HepG2 (cell line): ENCODE data around the gene NSD2. TPM values are rescaled to one million over a fixed set of nuclear protein-coding genes. Genes with fewer than 3 reads are reported as not detected.

Experiments used
- CBX2 ChIP-seq, 2 experiments: fragments of 200-600 bp in 1 of 2; sonication (generic); formaldehyde crosslinking in 1 of 2; IDR thresholded peaks; 2 replicates each; pipeline versions ENCODE4 v1.7.0 to v1.8.1; 2018 to 2022; ENCODE audit warnings: low read depth in 2 of 2, low read length in 1 of 2, mild to moderate bottlenecking in 1 of 2, missing genetic modification reagents in 1 of 2
- HES4 ChIP-seq: sonication (generic); formaldehyde crosslinking; IDR thresholded peaks from 2 replicates; pipeline ENCODE4 v1.9.0; 2021; ENCODE audit warnings: mild to moderate bottlenecking, missing genetic modification reagents, borderline replicate concordance
- HMGA1 ChIP-seq: sonication (generic); formaldehyde crosslinking; conservative IDR thresholded peaks from 2 replicates; pipeline ENCODE4 v1.4.0; 2020; ENCODE audit warnings: missing genetic modification reagents
- KAT2B ChIP-seq: fragments of 150-350 bp; IDR thresholded peaks from 2 replicates; pipeline ENCODE4 v1.6.1; 2014; ENCODE audit warnings: low read depth, low read length, borderline replicate concordance
- KMT2A ChIP-seq: sonication (generic); formaldehyde crosslinking; IDR thresholded peaks from 2 replicates; pipeline ENCODE4 v1.4.0; 2020; ENCODE audit warnings: missing genetic modification reagents
- MZF1 ChIP-seq: sonication (generic); formaldehyde crosslinking; IDR thresholded peaks from 2 replicates; pipeline ENCODE4 v1.8.1; 2023; ENCODE audit warnings: mild to moderate bottlenecking, missing genetic modification reagents, borderline replicate concordance
- NFKB2 ChIP-seq: sonication (generic); formaldehyde crosslinking; IDR thresholded peaks from 2 replicates; pipeline ENCODE4 v1.4.0; 2020; ENCODE audit warnings: missing genetic modification reagents, borderline replicate concordance
- PHF5A ChIP-seq: IDR thresholded peaks from one replicate; pipeline ENCODE4 v1.6.1; 2018; ENCODE audit warnings: low read depth, missing genetic modification reagents; ENCODE audit not compliant: unreplicated experiment
- RFXAP ChIP-seq: sonication (generic); formaldehyde crosslinking; IDR thresholded peaks from 2 replicates; pipeline ENCODE4 v1.4.0; 2020; ENCODE audit warnings: missing genetic modification reagents, borderline replicate concordance
- SP1 ChIP-seq, 2 experiments: fragments of 450-650 bp in 1 of 2; sonication (generic) in 1 of 2; formaldehyde crosslinking in 1 of 2; IDR thresholded peaks; 2 replicates each; pipeline versions ENCODE4 v1.4.0 to v1.6.1; 2016 to 2020; ENCODE audit warnings: missing genetic modification reagents in 1 of 2
- SRF ChIP-seq: IDR thresholded peaks from 2 replicates; pipeline ENCODE4 v1.6.1; 2011; ENCODE audit warnings: mild to moderate bottlenecking, low read depth, low read length, moderate library complexity
- SYNCRIP ChIP-seq: fragments of 200-400 bp; formaldehyde crosslinking; IDR thresholded peaks from 2 replicates; pipeline ENCODE4 v1.6.1; 2018; ENCODE audit warnings: mild to moderate bottlenecking, low read depth, low read length; ENCODE audit not compliant: insufficient read depth
- XBP1 ChIP-seq: sonication (generic); formaldehyde crosslinking; IDR thresholded peaks from 2 replicates; pipeline ENCODE4 v1.5.0; 2020; ENCODE audit warnings: missing genetic modification reagents
- ZFP62 ChIP-seq: sonication (generic); formaldehyde crosslinking; IDR thresholded peaks from 2 replicates; pipeline ENCODE4 v1.4.0; 2020; ENCODE audit warnings: missing genetic modification reagents
- ZNF124 ChIP-seq: sonication (generic); formaldehyde crosslinking; IDR thresholded peaks from 2 replicates; pipeline ENCODE4 v1.4.0; 2020; ENCODE audit warnings: missing genetic modification reagents
- ZNF232 ChIP-seq: sonication (generic); formaldehyde crosslinking; IDR thresholded peaks from 2 replicates; pipeline ENCODE4 v1.4.0; 2020; ENCODE audit warnings: missing genetic modification reagents, borderline replicate concordance
- ZNF234 ChIP-seq: sonication (generic); formaldehyde crosslinking; conservative IDR thresholded peaks from 2 replicates; pipeline ENCODE4 v1.5.1; 2020; ENCODE audit warnings: mild to moderate bottlenecking, missing genetic modification reagents
- ZNF430 ChIP-seq: sonication (generic); formaldehyde crosslinking; IDR thresholded peaks from 2 replicates; pipeline ENCODE4 v1.9.0; 2021; ENCODE audit warnings: mild to moderate bottlenecking, missing genetic modification reagents
- ZNF460 ChIP-seq: sonication (generic); formaldehyde crosslinking; IDR thresholded peaks from 2 replicates; pipeline ENCODE4 v1.5.1; 2020; ENCODE audit warnings: missing genetic modification reagents, mild to moderate bottlenecking, borderline replicate concordance
- ZNF530 ChIP-seq: sonication (generic); formaldehyde crosslinking; IDR thresholded peaks from 2 replicates; pipeline ENCODE4 v1.5.0; 2020; ENCODE audit warnings: low read depth, mild to moderate bottlenecking, missing genetic modification reagents
- ZNF605 ChIP-seq: sonication (generic); formaldehyde crosslinking; IDR thresholded peaks from 2 replicates; pipeline ENCODE4 v1.8.0; 2022; ENCODE audit warnings: mild to moderate bottlenecking, missing genetic modification reagents
- ZNF7 ChIP-seq: IDR thresholded peaks from 2 replicates; pipeline ENCODE4 v1.6.1; 2016; ENCODE audit warnings: missing biosample characterization, missing genetic modification reagents
- ZNF800 ChIP-seq: sonication (generic); formaldehyde crosslinking; IDR thresholded peaks from 2 replicates; pipeline ENCODE4 v1.4.0; 2020; ENCODE audit warnings: missing genetic modification reagents
- ZNF879 ChIP-seq: sonication (generic); formaldehyde crosslinking; IDR thresholded peaks from 2 replicates; pipeline ENCODE4 v1.8.1; 2023; ENCODE audit warnings: missing genetic modification reagents
- polyA plus RNA-seq, 8 experiments: library from polyadenylated mRNA; depleted of rRNA in 3 of 8; stranded (reverse) in 7 of 8; unstranded in 1 of 8; fragments of >200 nt; fragmentation: Illumina TruSeq in 4 of 8; extraction: Trizol in 4 of 8; gene quantifications; 2 replicates each; pipeline versions ENCODE4 v1.2.1 to v1.2.3, GENCODE V29; 2011 to 2016; ENCODE audit warnings: low read depth in 4 of 8, missing spikeins in 1 of 8, mixed read lengths in 1 of 8; ENCODE audit not compliant: insufficient read depth in 1 of 8
- total RNA-seq, 5 experiments: library from RNA; depleted of rRNA; stranded (reverse); fragments of >200 nt; fragmentation: Illumina TruSeq; extraction: Trizol; gene quantifications; 2 replicates each; pipeline ENCODE4 v1.2.3, GENCODE V29; 2016; ENCODE audit warnings: low read depth in 1 of 5
- TF ChIP-seq, protein P1 (sequence below): sonication (generic); formaldehyde crosslinking; IDR thresholded peaks from 2 replicates; pipeline ENCODE4 v1.5.1; 2020; ENCODE audit warnings: mild to moderate bottlenecking, missing genetic modification reagents, moderate library complexity
- TF ChIP-seq, protein P2 (sequence below): fragments of 450-650 bp; IDR thresholded peaks from 2 replicates; pipeline ENCODE4 v1.6.1; 2017
- TF ChIP-seq, protein P3 (sequence below): sonication (generic); formaldehyde crosslinking; IDR thresholded peaks from 2 replicates; pipeline ENCODE4 v1.4.0; 2020; ENCODE audit warnings: missing genetic modification reagents

Gene NSD2
- total and polyA plus RNA-seq, 2 of the 13 experiments (the other 11 are each of a cell fraction or from before 2014, with no cell fraction given): 22.0 to 65.9 TPM

- TF ChIP-seq, protein P1, sequence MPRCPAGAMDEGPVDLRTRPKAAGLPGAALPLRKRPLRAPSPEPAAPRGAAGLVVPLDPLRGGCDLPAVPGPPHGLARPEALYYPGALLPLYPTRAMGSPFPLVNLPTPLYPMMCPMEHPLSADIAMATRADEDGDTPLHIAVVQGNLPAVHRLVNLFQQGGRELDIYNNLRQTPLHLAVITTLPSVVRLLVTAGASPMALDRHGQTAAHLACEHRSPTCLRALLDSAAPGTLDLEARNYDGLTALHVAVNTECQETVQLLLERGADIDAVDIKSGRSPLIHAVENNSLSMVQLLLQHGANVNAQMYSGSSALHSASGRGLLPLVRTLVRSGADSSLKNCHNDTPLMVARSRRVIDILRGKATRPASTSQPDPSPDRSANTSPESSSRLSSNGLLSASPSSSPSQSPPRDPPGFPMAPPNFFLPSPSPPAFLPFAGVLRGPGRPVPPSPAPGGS (CRISPR knock-in tag): no peak
- peak; percentile 73 for TF ChIP-seq KMT2A (CRISPR knock-in tag)
- no peak for TF ChIP-seq NFKB2
- TF ChIP-seq HES4: 0 out of 2 replicates have a peak, but pooled peaks have one; percentile 77
- TF ChIP-seq ZNF430: peak; percentile 86; the same call in 1 of the 2 replicates
- TF ChIP-seq ZNF124: peak; percentile 49
- peak; percentile 18; the same call in 1 of the 2 replicates for TF ChIP-seq ZNF232 (CRISPR knock-in tag)
- TF ChIP-seq SRF: peak; percentile 25; the same call in 1 of the 2 replicates
- no peak for TF ChIP-seq XBP1 (CRISPR knock-in tag)
- TF ChIP-seq, protein P2, sequence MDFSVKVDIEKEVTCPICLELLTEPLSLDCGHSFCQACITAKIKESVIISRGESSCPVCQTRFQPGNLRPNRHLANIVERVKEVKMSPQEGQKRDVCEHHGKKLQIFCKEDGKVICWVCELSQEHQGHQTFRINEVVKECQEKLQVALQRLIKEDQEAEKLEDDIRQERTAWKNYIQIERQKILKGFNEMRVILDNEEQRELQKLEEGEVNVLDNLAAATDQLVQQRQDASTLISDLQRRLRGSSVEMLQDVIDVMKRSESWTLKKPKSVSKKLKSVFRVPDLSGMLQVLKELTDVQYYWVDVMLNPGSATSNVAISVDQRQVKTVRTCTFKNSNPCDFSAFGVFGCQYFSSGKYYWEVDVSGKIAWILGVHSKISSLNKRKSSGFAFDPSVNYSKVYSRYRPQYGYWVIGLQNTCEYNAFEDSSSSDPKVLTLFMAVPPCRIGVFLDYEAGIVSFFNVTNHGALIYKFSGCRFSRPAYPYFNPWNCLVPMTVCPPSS: no peak
- no peak for TF ChIP-seq HMGA1 (CRISPR knock-in tag)
- TF ChIP-seq CBX2 (IDR thresholded peaks at IDR 0.05; ENCODE audit: low read depth, low read length): no peak
- TF ChIP-seq CBX2 (CRISPR knock-in tag; IDR thresholded peaks at IDR 0.05; ENCODE audit: low read depth): no peak
- no peak for TF ChIP-seq ZFP62 (CRISPR knock-in tag)
- TF ChIP-seq SYNCRIP: no peak
- peak; percentile 84 for TF ChIP-seq ZNF879
- no peak; the same call in 1 of the 2 replicates for TF ChIP-seq ZNF460 (CRISPR knock-in tag)
- TF ChIP-seq, protein P3, sequence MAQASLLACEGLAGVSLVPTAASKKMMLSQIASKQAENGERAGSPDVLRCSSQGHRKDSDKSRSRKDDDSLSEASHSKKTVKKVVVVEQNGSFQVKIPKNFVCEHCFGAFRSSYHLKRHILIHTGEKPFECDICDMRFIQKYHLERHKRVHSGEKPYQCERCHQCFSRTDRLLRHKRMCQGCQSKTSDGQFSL: no peak
- no peak for TF ChIP-seq KAT2B
- no peak for TF ChIP-seq MZF1 (CRISPR knock-in tag)
- no peak for TF ChIP-seq SP1 (IDR thresholded peaks at IDR 0.05)
- TF ChIP-seq SP1 (CRISPR knock-in tag; IDR thresholded peaks at IDR 0.05): peak; percentile 65
- TF ChIP-seq RFXAP (CRISPR knock-in tag): peak; percentile 13; the same call in 1 of the 2 replicates
- TF ChIP-seq ZNF7: no peak
- no peak for TF ChIP-seq PHF5A (CRISPR knock-in tag)
- no peak for TF ChIP-seq ZNF530 (CRISPR knock-in tag)
- no peak for TF ChIP-seq ZNF234 (CRISPR knock-in tag)
- TF ChIP-seq ZNF605 (CRISPR knock-in tag): no peak
- TF ChIP-seq ZNF800 (CRISPR knock-in tag): no peak
These were observed 137.9 kb downstream of the NSD2 start, which contains the start of gene NELFA (continued) for GRCh38 chr4:2008921-2009650.
